Lower lobe of right lung (tissue), 2 donors: ENCODE results near the gene COPS6. TPM values are rescaled to one million over a fixed set of nuclear protein-coding genes. Genes with fewer than 3 reads are reported as not detected.

ENCODE experiments used
- ATAC-seq, 2 donors: fragments of 200-7000 bp; cut with Tn5 transposase; one replicate each; pipeline ENCODE4 v1.9.1; 2020 to 2022; ENCODE audit warnings: mild to moderate bottlenecking in 2 of 2, moderate library complexity in 2 of 2
- DNase-seq: peaks from one replicate; pipeline ENCODE4 v3.0.0-alpha.2; 2020
- H3K27ac ChIP-seq: fragments of 200-600 bp; one replicate; pipeline ENCODE4 v1.8.0; 2022
- H3K27me3 ChIP-seq: fragments of 200-600 bp; one replicate; pipeline ENCODE4 v1.8.0; 2022; ENCODE audit warnings: low read depth
- H3K36me3 ChIP-seq: fragments of 200-600 bp; one replicate; pipeline ENCODE4 v1.8.0; 2022; ENCODE audit warnings: mild to moderate bottlenecking
- H3K4me1 ChIP-seq: fragments of 200-600 bp; one replicate; pipeline ENCODE4 v1.8.0; 2022
- H3K4me3 ChIP-seq: fragments of 200-600 bp; one replicate; pipeline ENCODE4 v1.8.0; 2022; ENCODE audit warnings: mild to moderate bottlenecking
- H3K9me3 ChIP-seq: fragments of 200-600 bp; one replicate; pipeline ENCODE4 v1.8.0; 2022
- CTCF ChIP-seq: fragments of 200-600 bp; IDR thresholded peaks from one replicate; pipeline ENCODE4 v1.8.0; 2022; ENCODE audit warnings: antibody characterized with exemption, mild to moderate bottlenecking
- intact Hi-C: fragments of 100-400 bp; cut with DNase I; formaldehyde crosslinking; loops from one replicate; pipeline ENCODE4 v1.11.0; 2022
- total RNA-seq: library from RNA; stranded (reverse); fragmentation: NEBNext Ultra II Directional; extraction: Animal tissue kit (Norgen Biotek cat#: 25700); gene quantifications from one replicate; pipeline ENCODE4 v1.2.1, GENCODE V29; 2021
- donor health status: DM: no; HTN: yes; CAD: no; lungs with severe emphysema.

Gene COPS6
- total RNA-seq, 1 donor from 2014 or later = 70.6 TPM

GRCh38 chr7:100051611-100052010 is 37.2 kb upstream of the COPS6 start:
- no peak for ATAC-seq
- no peak for TF ChIP-seq CTCF
- no peaks in the 10 kb centered on the region for H3K9me3 ChIP-seq
- intact Hi-C loops = no loop called here
- no peak for DNase-seq
- H3K36me3 ChIP-seq = peaks cover 9% of the 10 kb centered on the region
- H3K27ac ChIP-seq = no peak overlapping the region
- no peak overlapping the region for H3K4me3 ChIP-seq
- H3K4me1 ChIP-seq = peaks cover 12% of the 10 kb centered on the region
- no peaks in the 10 kb centered on the region for H3K27me3 ChIP-seq

DNA sequence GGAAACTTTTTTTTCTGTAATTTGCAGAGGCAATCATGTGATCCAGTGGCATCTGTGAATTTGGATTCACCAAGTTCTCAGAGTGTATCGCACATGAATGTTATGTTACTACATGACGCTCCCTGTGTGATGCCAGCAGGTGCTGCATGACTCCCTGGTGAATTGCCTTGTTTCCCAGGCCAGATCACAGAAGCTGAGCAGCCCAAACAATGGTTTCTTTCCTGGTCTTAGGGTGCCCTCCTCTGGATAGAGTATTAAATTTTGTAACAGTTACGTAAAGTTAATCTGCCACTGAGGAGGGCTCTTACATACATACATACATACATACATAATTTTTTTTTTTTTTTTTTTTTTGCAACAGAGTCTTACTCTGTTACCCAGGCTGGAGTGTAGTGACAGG is 35.6 kb upstream of the COPS6 start:
- Histone ChIP-seq H3K9me3 (no peaks in the 10 kb centered on the region), H3K36me3 (peaks cover 24% of the 10 kb centered on the region), H3K4me3 (no peak overlapping the region), H3K27ac (no peak overlapping the region), H3K4me1 (peaks cover 12% of the 10 kb centered on the region), H3K27me3 (no peaks in the 10 kb centered on the region)
- no peak for TF ChIP-seq CTCF
- ATAC-seq = peak; percentile 63 to 64
- DNase-seq = no peak
- intact Hi-C loops = no loop called here

- H3K9me3 ChIP-seq = no peaks in the 10 kb centered on the region
- no peaks in the 10 kb centered on the region for H3K4me1 ChIP-seq
- H3K36me3 ChIP-seq = peaks cover 61% of the 10 kb centered on the region
- ATAC-seq = no peak
- no peaks in the 10 kb centered on the region for H3K27me3 ChIP-seq
- H3K27ac ChIP-seq = no peak overlapping the region
- H3K4me3 ChIP-seq = no peak overlapping the region
- no peak for TF ChIP-seq CTCF
- no peak for DNase-seq
- intact Hi-C loops = no loop called here
These were observed 31.8 kb upstream of the COPS6 start for GRCh38 chr7:100057006-100057405.

- intact Hi-C loops = no loop called here
- DNase-seq (no peak), ATAC-seq (no peak)
- peaks cover 78% of the 10 kb centered on the region for H3K36me3 ChIP-seq
- H3K9me3 ChIP-seq = no peaks in the 10 kb centered on the region
- H3K4me1 ChIP-seq = no peaks in the 10 kb centered on the region
- no peak overlapping the region for H3K27ac ChIP-seq
- H3K27me3 ChIP-seq = no peaks in the 10 kb centered on the region
- TF ChIP-seq CTCF = no peak
- no peak overlapping the region for H3K4me3 ChIP-seq
These were observed 29.5 kb upstream of the COPS6 start for GRCh38 chr7:100059251-100059739.

DNA sequence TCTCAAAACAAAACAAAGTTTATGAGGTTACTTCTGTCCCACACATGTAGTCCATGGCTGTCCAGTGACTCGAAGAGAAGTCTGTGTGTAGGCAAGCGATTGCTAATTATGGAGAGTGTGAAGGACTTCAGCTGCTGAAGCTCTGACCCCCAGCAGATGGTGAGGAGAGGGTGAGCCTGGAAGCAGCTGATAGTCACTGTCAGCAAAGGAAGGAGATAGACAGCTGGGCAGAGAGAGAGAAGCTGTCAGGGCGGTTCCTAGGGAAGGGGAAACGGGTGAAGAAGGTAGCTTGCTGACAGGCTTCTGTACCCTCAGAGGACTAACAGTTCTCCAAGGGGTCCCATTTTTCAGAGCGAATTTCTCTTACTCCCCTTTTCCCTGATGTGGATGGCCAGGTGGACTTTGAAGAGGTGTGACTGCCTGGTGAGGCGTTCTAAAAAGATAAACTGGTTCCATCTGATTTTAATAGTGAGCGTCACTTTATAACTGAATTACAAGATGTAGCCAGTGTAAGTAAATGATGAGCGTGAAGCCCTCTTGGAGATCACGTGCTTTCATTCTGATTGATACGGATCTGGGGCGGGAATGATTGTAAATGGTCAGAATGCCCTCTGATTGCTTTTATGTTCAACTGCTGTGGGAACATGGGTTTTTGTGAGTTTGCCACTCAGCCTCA is 27.1 kb upstream of the COPS6 start:
- intact Hi-C loops = no loop called here
- no peak for ATAC-seq

More for the DNA sequence above, 27.1 kb upstream of the COPS6 start:
- Histone ChIP-seq H3K36me3 (peaks cover 80% of the 10 kb centered on the region), H3K9me3 (no peaks in the 10 kb centered on the region), H3K4me3 (no peak overlapping the region), H3K4me1 (peaks cover 11% of the 10 kb centered on the region), H3K27ac (no peak overlapping the region), H3K27me3 (no peaks in the 10 kb centered on the region)
- no peak for DNase-seq
- TF ChIP-seq CTCF = no peak
